GM12891 (cell line): Measurements from ENCODE around the gene KISS1.
A peak's percentile ranks its signal among the peaks of the same experiment; 100 is the strongest.

Source experiments
- DNase-seq: peaks from one replicate; pipeline ENCODE4 v3.0.0; 2011; ENCODE audit warnings: low spot score; ENCODE audit not compliant: insufficient read length
- FAIRE-seq: peaks from 2 replicates; lab custom pipeline; 2011; peaks lifted over from hg19 to GRCh38; lab: Jason Lieb, UNC
- PAX5 ChIP-seq: IDR thresholded peaks from 2 replicates; pipeline ENCODE4 v1.6.1; 2011; ENCODE audit warnings: low read length, moderate library complexity, mild to moderate bottlenecking; ENCODE audit not compliant: insufficient read depth, severe bottlenecking
- POLR2A ChIP-seq: IDR thresholded peaks from 2 replicates; pipeline ENCODE4 v1.6.1; 2011; ENCODE audit warnings: low read depth, low read length, control low read depth
- POLR2AphosphoS5 ChIP-seq: IDR thresholded peaks from 2 replicates; pipeline ENCODE4 v1.6.1; 2011; ENCODE audit warnings: low read depth, low read length, control low read depth
- POU2F2 ChIP-seq: IDR thresholded peaks from 2 replicates; pipeline ENCODE4 v1.6.1; 2011; ENCODE audit warnings: low read depth, mild to moderate bottlenecking, control low read depth, low read length, moderate library complexity
- SPI1 ChIP-seq: IDR thresholded peaks from 2 replicates; pipeline ENCODE4 v1.6.1; 2011; ENCODE audit warnings: low read depth, low read length, control low read depth
- TAF1 ChIP-seq: IDR thresholded peaks from 2 replicates; pipeline ENCODE4 v1.6.1; 2011; ENCODE audit warnings: low read depth, low read length, control low read depth

KISS1 gene

GRCh38 chr1:204162494-204163074, 33.7 kb downstream of the KISS1 start:
- TF ChIP-seq POU2F2, result no peak
- no peak for TF ChIP-seq PAX5
- no peak for TF ChIP-seq SPI1
- TF ChIP-seq POLR2A, result no peak
- TF ChIP-seq TAF1, result no peak
- TF ChIP-seq POLR2AphosphoS5, result no peak

GRCh38 chr1:204161609-204162493, 34.4 kb downstream of the KISS1 start:
- FAIRE-seq (no peak), DNase-seq (no peak)
- TF ChIP-seq POLR2AphosphoS5 (no peak), TAF1 (no peak), PAX5 (no peak), POU2F2 (no peak), POLR2A (no peak)

More at GRCh38 chr1:204162494-204163074, 33.7 kb downstream of the KISS1 start:
- DNase-seq (peak; percentile 79), FAIRE-seq (peak; percentile 71)

- DNase-seq (no peak), FAIRE-seq (no peak)
- TF ChIP-seq PAX5, result no peak
- TF ChIP-seq POLR2A, result no peak
- TF ChIP-seq TAF1, result no peak
- TF ChIP-seq SPI1, result no peak
- TF ChIP-seq POLR2AphosphoS5, result no peak
- TF ChIP-seq POU2F2, result no peak
These were observed 38.3 kb downstream of the KISS1 start for GRCh38 chr1:204157962-204158361.

GRCh38 chr1:204155881-204156280, 40.4 kb downstream of the KISS1 start:
- FAIRE-seq, result no peak
- no peak for DNase-seq
- TF ChIP-seq SPI1, result no peak
- no peak for TF ChIP-seq PAX5
- TF ChIP-seq POU2F2, result no peak
- TF ChIP-seq TAF1, result no peak

GRCh38 chr1:204154568-204155255, 41.6 kb downstream of the KISS1 start:
- TF ChIP-seq POLR2AphosphoS5, result no peak
- no peak for TF ChIP-seq POLR2A
- TF ChIP-seq SPI1, result no peak
- no peak for FAIRE-seq
- no peak for DNase-seq

- TF ChIP-seq POU2F2 (no peak), PAX5 (no peak), SPI1 (no peak), POLR2A (no peak), POLR2AphosphoS5 (no peak), TAF1 (no peak)
- no peak for DNase-seq
- no peak for FAIRE-seq
These were observed 42.6 kb downstream of the KISS1 start for GRCh38 chr1:204153667-204154066.

- FAIRE-seq, result no peak
- no peak for DNase-seq
- no peak for TF ChIP-seq POU2F2
- no peak for TF ChIP-seq PAX5
- no peak for TF ChIP-seq SPI1
- TF ChIP-seq POLR2A, result no peak
- TF ChIP-seq TAF1, result no peak
- no peak for TF ChIP-seq POLR2AphosphoS5
These were observed 43.8 kb downstream of the KISS1 start for GRCh38 chr1:204152310-204153044.

GRCh38 chr1:204151552-204152309, 44.6 kb downstream of the KISS1 start, which contains the start of gene ETNK2:
ETNK2 (minus strand) TSS chr1:204152044; CDS start chr1:204151852, 192 bp downstream.
- TF ChIP-seq POLR2A (no peak), PAX5 (no peak), TAF1 (no peak), POLR2AphosphoS5 (no peak), POU2F2 (no peak), SPI1 (no peak)
- FAIRE-seq (no peak), DNase-seq (peak; percentile 53)
